Mesendoderm (in vitro differentiated cells): Measurements from ENCODE around the gene FRMD4A.

Experiments
- DNase-seq: peaks from one replicate; pipeline ENCODE4 v3.0.0; 2013
- H2AK5ac ChIP-seq: 2 replicates; pipeline ENCODE4 v1.6.1; 2013; ENCODE audit warnings: low read length, inconsistent platforms
- H2BK120ac ChIP-seq: 2 replicates; pipeline ENCODE4 v1.6.1; 2013; ENCODE audit warnings: low read depth, mild to moderate bottlenecking, low read length, moderate library complexity, mixed read lengths
- H2BK15ac ChIP-seq: replicated peaks from 2 replicates; pipeline ENCODE4 v1.6.1; 2013; ENCODE audit warnings: low read depth, mild to moderate bottlenecking, moderate library complexity
- H2BK5ac ChIP-seq: 2 replicates; pipeline ENCODE4 v1.6.1; 2013; ENCODE audit warnings: low read length, inconsistent platforms
- H3K18ac ChIP-seq: 2 replicates; pipeline ENCODE4 v1.6.1; 2013; ENCODE audit warnings: mild to moderate bottlenecking, low read length, mixed read lengths
- H3K23ac ChIP-seq: one replicate; pipeline ENCODE4 v1.6.1; 2013; ENCODE audit warnings: low read length
- H3K27ac ChIP-seq: 2 replicates; pipeline ENCODE4 v1.5.1; 2013; ENCODE audit warnings: low read depth, mild to moderate bottlenecking, inconsistent platforms, low read length, moderate library complexity
- H3K27me3 ChIP-seq: 2 replicates; pipeline ENCODE4 v1.6.1; 2013; ENCODE audit warnings: low read length, control low read depth, mild to moderate bottlenecking, inconsistent platforms; ENCODE audit not compliant: insufficient read depth, poor library complexity
- H3K36me3 ChIP-seq: 2 replicates; pipeline ENCODE4 v1.6.1; 2013; ENCODE audit warnings: low read length, inconsistent platforms; ENCODE audit not compliant: control insufficient read depth, insufficient read depth
- H3K4ac ChIP-seq: one replicate; pipeline ENCODE4 v1.6.1; 2013; ENCODE audit warnings: low read depth, mild to moderate bottlenecking, low read length, moderate library complexity
- H3K4me1 ChIP-seq: 2 replicates; pipeline ENCODE4 v1.6.1; 2013; ENCODE audit warnings: low read depth, low read length, inconsistent platforms; ENCODE audit not compliant: control insufficient read depth
- H3K4me2 ChIP-seq: 2 replicates; pipeline ENCODE4 v1.6.1; 2013; ENCODE audit warnings: low read length
- H3K4me3 ChIP-seq: 2 replicates; pipeline ENCODE4 v1.5.1; 2013; ENCODE audit warnings: mild to moderate bottlenecking, low read length
- H3K56ac ChIP-seq: one replicate; pipeline ENCODE4 v1.6.1; 2013; ENCODE audit warnings: low read length
- H3K79me1 ChIP-seq: 2 replicates; pipeline ENCODE4 v1.6.1; 2013; ENCODE audit warnings: low read length, inconsistent platforms
- H3K79me2 ChIP-seq: 2 replicates; pipeline ENCODE4 v1.6.1; 2013; ENCODE audit warnings: mild to moderate bottlenecking, low read length; ENCODE audit not compliant: control insufficient read depth, insufficient read depth
- H3K9ac ChIP-seq: 2 replicates; pipeline ENCODE4 v1.6.1; 2013; ENCODE audit warnings: low read length, inconsistent platforms
- H4K5ac ChIP-seq: one replicate; pipeline ENCODE4 v1.6.1; 2013; ENCODE audit warnings: low read length
- H4K8ac ChIP-seq: one replicate; pipeline ENCODE4 v1.6.1; 2013; ENCODE audit warnings: low read depth, mild to moderate bottlenecking, control low read depth, low read length, moderate library complexity
- WGBS: extraction: QIAGEN DNeasy Blood & Tissue Kit; methylation state at CpG from one replicate; pipeline ENCODE4 v1.1.7; 2013; ENCODE audit warnings: low lambda C conversion rate, missing lambda C conversion rate; ENCODE audit not compliant: insufficient coverage; ENCODE audit errors: extremely low coverage; 5-methylcytosine and 5-hydroxymethylcytosine counted together

Gene FRMD4A

GRCh38 chr10:14372606-14373005 lies 41.9 kb upstream of the FRMD4A start:
- Histone ChIP-seq H3K4me2 (no peak overlapping the region), H2BK120ac (no peak overlapping the region), H3K27ac (no peak overlapping the region), H2AK5ac (no peak overlapping the region), H4K5ac (no peak overlapping the region), H3K36me3 (no peaks in the 10 kb centered on the region), H3K4ac (no peak overlapping the region), H3K79me2 (no peaks in the 10 kb centered on the region), H3K56ac (no peak overlapping the region), H3K27me3 (no peaks in the 10 kb centered on the region), H2BK15ac (no peak overlapping the region), H3K18ac (no peak overlapping the region), H3K4me1 (no peaks in the 10 kb centered on the region), H3K4me3 (no peak overlapping the region), H3K23ac (no peak overlapping the region), H3K79me1 (no peaks in the 10 kb centered on the region), H2BK5ac (no peak overlapping the region), H4K8ac (no peak overlapping the region), H3K9ac (no peak overlapping the region)
- no CpG with 5 or more reads among the region's 4 CpGs for WGBS
- DNase-seq, result no peak

GRCh38 chr10:14371581-14371980 lies 40.9 kb upstream of the FRMD4A start:
- no peaks in the 10 kb centered on the region for H3K79me1 ChIP-seq
- H3K4ac ChIP-seq, result no peak overlapping the region
- no peaks in the 10 kb centered on the region for H3K36me3 ChIP-seq
- H2BK5ac ChIP-seq, result no peak overlapping the region
- no CpG with 5 or more reads among the region's 4 CpGs for WGBS
- no peak overlapping the region for H3K23ac ChIP-seq
- no peak overlapping the region for H2BK15ac ChIP-seq
- no peaks in the 10 kb centered on the region for H3K4me1 ChIP-seq
- DNase-seq, result no peak
- H3K79me2 ChIP-seq, result no peaks in the 10 kb centered on the region
- H3K4me3 ChIP-seq, result no peak overlapping the region
- H3K56ac ChIP-seq, result no peak overlapping the region
- H2AK5ac ChIP-seq, result no peak overlapping the region
- H2BK120ac ChIP-seq, result no peak overlapping the region
- no peak overlapping the region for H3K9ac ChIP-seq
- H4K5ac ChIP-seq, result no peak overlapping the region
- H4K8ac ChIP-seq, result no peak overlapping the region
- H3K18ac ChIP-seq, result no peak overlapping the region
- H3K4me2 ChIP-seq, result no peak overlapping the region
- no peaks in the 10 kb centered on the region for H3K27me3 ChIP-seq
- no peak overlapping the region for H3K27ac ChIP-seq

DNA sequence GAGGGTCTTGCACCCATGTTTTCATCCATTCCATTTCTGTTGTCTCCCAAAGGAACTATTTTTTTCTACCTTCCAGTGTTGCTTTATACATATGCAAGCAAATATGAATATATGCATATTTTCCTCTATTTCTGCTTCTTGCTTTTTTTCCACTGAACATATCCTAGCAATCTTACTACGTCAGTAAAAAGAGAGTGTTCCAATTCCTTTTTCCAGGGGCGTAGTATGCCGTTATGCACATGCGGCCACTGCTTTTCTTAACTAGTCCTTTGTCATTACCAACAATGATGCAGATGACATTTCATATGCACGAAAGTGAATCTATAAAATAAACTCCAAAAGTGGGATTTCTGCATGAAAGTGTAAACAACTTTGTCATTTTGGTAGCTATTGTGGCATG lies 40.2 kb upstream of the FRMD4A start:
- Histone ChIP-seq H3K36me3 (no peaks in the 10 kb centered on the region), H3K79me2 (no peaks in the 10 kb centered on the region), H3K23ac (no peak overlapping the region), H3K4ac (no peak overlapping the region), H2BK15ac (no peak overlapping the region), H3K4me3 (no peak overlapping the region), H3K56ac (no peak overlapping the region), H3K27ac (no peak overlapping the region), H3K4me2 (no peak overlapping the region), H3K27me3 (no peaks in the 10 kb centered on the region), H3K9ac (no peak overlapping the region), H3K18ac (no peak overlapping the region), H4K5ac (no peak overlapping the region), H2BK120ac (no peak overlapping the region), H3K4me1 (no peaks in the 10 kb centered on the region), H4K8ac (no peak overlapping the region), H3K79me1 (no peaks in the 10 kb centered on the region), H2AK5ac (no peak overlapping the region), H2BK5ac (no peak overlapping the region)
- no CpG with 5 or more reads among the region's 5 CpGs for WGBS
- DNase-seq, result no peak

DNA sequence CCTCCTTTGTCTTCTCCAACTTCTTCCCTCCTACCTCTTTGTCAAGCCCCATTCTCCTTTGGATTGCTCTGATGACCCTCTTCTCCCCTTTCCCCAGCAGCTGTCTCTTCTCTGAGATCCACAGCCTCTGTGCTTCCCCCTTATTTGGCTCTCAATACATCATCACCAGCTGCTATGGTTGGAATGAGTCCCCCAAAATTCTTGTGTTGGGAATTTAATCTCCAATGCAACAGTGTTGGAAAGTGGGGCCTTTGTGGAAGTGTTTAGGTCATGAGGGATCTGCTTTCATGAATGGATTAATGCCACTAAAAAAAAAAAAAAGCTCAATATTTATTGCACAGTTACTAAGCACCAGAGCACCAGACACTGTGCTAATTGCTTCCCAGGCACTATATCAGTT lies 39.2 kb upstream of the FRMD4A start:
- DNase-seq, result no peak
- H3K18ac ChIP-seq, result no peak overlapping the region
- H3K4me3 ChIP-seq, result no peak overlapping the region
- H3K36me3 ChIP-seq, result no peaks in the 10 kb centered on the region
- H3K23ac ChIP-seq, result no peak overlapping the region
- no peak overlapping the region for H3K27ac ChIP-seq
- H4K5ac ChIP-seq, result no peak overlapping the region
- no peak overlapping the region for H2BK5ac ChIP-seq
- no peak overlapping the region for H3K9ac ChIP-seq
- no peaks in the 10 kb centered on the region for H3K79me2 ChIP-seq
- no peak overlapping the region for H2AK5ac ChIP-seq
- H2BK120ac ChIP-seq, result no peak overlapping the region
- H3K4me2 ChIP-seq, result no peak overlapping the region
- H3K4ac ChIP-seq, result no peak overlapping the region
- no peaks in the 10 kb centered on the region for H3K79me1 ChIP-seq
- H2BK15ac ChIP-seq, result no peak overlapping the region
- no peaks in the 10 kb centered on the region for H3K27me3 ChIP-seq
- H3K56ac ChIP-seq, result no peak overlapping the region
- no peak overlapping the region for H4K8ac ChIP-seq
- H3K4me1 ChIP-seq, result no peaks in the 10 kb centered on the region

- no peak overlapping the region for H2BK15ac ChIP-seq
- H3K18ac ChIP-seq, result no peak overlapping the region
- no peak overlapping the region for H3K4ac ChIP-seq
- no peak overlapping the region for H3K9ac ChIP-seq
- H3K79me1 ChIP-seq, result no peaks in the 10 kb centered on the region
- no peak overlapping the region for H4K8ac ChIP-seq
- no peak overlapping the region for H2AK5ac ChIP-seq
- H3K23ac ChIP-seq, result no peak overlapping the region
- H2BK5ac ChIP-seq, result no peak overlapping the region
- H3K4me2 ChIP-seq, result no peak overlapping the region
- H3K56ac ChIP-seq, result no peak overlapping the region
- DNase-seq, result no peak
- H2BK120ac ChIP-seq, result no peak overlapping the region
- no peaks in the 10 kb centered on the region for H3K36me3 ChIP-seq
- no CpG with 5 or more reads among the region's 1 CpG for WGBS
- no peak overlapping the region for H4K5ac ChIP-seq
- no peak overlapping the region for H3K4me3 ChIP-seq
- H3K4me1 ChIP-seq, result no peaks in the 10 kb centered on the region
- no peaks in the 10 kb centered on the region for H3K27me3 ChIP-seq
- no peaks in the 10 kb centered on the region for H3K79me2 ChIP-seq
- no peak overlapping the region for H3K27ac ChIP-seq
Observed at GRCh38 chr10:14366760-14367159, 36.0 kb upstream of the FRMD4A start.

GRCh38 chr10:14365266-14365665 lies 34.5 kb upstream of the FRMD4A start:
- no CpG with 5 or more reads among the region's 6 CpGs for WGBS
- Histone ChIP-seq H3K4me1 (no peaks in the 10 kb centered on the region), H3K4me2 (no peak overlapping the region), H2AK5ac (no peak overlapping the region), H3K4ac (no peak overlapping the region), H4K8ac (no peak overlapping the region), H2BK5ac (no peak overlapping the region), H3K9ac (no peak overlapping the region), H3K79me2 (no peaks in the 10 kb centered on the region), H3K4me3 (no peak overlapping the region), H3K27me3 (no peaks in the 10 kb centered on the region), H3K56ac (no peak overlapping the region), H2BK120ac (no peak overlapping the region), H3K18ac (no peak overlapping the region), H3K23ac (peak overlapping the region; percentile 66), H3K36me3 (no peaks in the 10 kb centered on the region), H3K27ac (no peak overlapping the region), H3K79me1 (no peaks in the 10 kb centered on the region), H2BK15ac (no peak overlapping the region), H4K5ac (no peak overlapping the region)
- no peak for DNase-seq
